ENCODE data around the gene NT5M.
"Not testable (repeated sequence)": the region's sequence is repeated elsewhere in the genome, so short reads cannot be mapped to it uniquely, and the experiment has no call there.

NT5M gene

DNA sequence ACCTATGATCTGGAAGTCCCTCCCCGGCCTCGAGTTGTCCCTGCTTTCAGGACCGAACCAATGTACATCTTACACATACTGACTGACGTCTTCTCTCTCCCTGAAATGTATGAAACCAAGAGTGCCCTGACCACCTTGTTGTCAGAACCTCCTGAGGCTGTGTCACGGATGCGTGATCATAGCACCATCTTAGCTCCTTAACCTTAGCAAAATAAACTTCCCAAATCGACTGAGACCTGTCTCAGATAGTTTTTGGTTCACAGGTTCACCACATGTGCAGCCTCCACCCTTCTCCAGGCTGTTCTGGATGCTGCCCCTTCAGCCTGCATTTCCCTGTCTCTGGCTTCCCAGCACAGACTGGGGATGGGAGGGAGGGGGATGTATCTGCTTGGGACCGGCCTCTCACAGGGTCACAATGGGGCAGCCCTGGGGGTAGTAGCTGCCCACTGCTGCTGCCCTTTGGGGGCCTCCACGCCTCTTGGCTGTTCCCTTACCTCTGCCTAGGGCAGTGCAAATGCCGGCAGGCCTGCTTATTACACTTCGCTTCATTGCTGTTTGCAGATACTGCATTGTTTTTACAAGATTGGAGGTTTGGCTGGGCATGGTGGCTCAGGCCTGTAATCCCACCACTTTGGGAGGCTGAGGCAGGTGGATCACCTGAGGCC, 69.8 kb downstream of the NT5M start:
- DNase-seq (ENCODE audit: low read depth in 1 of 2, low spot score in 1 of 2), result no peak

DNA sequence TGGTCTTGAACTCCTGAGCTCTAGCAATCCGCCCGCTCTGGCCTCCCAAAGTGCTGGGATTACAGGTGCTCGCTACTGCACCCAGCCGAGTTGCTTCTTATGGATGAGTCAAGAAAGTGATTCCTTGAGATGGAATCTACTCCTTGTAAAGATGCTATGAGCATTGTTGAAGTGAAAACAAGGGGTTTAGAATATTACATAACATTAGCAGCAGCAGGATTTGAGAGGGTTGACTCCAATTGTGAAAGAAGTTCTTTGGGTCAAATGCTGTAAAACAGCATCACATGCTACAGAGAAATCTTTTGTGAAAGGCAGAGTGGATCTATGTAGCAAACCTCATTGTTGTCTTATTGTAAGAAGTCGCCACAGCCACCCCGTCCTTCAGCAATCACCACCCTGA, 72.7 kb downstream of the NT5M start:
- DNase-seq (ENCODE audit: low read depth in 1 of 2, low spot score in 1 of 2), result no peak

DNA sequence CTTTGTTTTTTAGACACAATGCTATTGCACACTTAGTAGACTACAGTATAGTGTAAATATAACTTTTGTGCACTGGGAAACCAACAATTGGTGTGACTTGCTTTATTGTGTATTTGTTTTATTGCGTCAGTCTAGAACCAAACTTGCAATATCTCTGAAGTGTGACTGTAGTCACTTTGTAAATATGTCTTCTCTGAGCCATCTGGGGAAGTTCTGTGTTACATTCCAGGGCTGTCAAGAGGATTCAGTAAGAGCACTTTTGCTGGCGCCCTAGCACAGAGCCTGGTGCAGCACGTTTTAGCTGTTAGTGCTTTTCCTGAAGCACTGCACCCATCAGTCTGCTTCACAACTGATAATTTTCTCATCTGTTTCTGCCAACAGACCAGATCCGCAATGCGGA, 73.2 kb downstream of the NT5M start:
- DNase-seq (ENCODE audit: low read depth in 1 of 2, low spot score in 1 of 2), result no peak

DNA sequence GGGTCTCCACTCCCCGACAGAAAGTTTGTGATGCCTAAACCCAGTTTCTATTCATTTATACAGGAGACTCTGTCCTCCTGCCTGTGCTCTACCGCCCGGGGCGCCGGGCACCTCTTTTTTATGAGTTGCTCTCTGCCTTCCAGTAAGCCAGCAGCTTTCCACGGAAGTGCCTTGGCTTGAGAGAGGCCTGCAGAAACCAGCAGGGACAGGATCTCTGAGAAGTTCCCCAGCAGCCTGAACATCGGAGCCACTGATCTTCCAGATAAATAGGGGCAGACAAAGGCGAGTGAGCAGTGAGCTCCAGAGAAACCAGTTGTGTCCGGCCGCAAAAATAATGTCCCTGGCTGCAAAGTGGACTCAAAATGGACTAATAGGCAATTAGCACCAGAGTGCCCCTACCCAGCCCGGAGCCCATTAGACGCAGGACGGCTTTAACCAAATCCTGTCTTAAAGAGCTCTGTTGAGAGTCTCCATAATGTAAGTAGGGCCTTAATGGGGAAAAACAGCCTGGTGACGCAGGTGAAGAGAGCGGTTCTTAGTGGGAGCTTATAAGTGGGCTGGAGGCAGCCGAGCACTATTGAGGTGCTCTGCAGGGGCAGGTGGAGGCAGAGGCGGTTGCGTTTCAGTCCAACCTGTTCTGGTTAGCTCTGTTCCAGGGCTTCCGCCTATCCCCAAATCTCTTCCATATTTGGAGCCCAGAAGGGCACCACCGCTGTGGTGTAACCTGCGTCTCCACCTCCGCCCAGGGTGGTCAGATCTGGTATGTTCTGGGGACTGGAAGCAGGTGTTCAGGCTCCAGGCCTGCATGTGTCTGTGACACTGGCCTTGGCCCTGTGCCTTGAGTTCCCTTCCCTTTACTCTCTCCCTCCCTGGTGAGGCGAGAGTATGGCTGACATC, 74.1 kb downstream of the NT5M start:
- DNase-seq (ENCODE audit: low read depth in 1 of 2, low spot score in 1 of 2), result no peak

DNA sequence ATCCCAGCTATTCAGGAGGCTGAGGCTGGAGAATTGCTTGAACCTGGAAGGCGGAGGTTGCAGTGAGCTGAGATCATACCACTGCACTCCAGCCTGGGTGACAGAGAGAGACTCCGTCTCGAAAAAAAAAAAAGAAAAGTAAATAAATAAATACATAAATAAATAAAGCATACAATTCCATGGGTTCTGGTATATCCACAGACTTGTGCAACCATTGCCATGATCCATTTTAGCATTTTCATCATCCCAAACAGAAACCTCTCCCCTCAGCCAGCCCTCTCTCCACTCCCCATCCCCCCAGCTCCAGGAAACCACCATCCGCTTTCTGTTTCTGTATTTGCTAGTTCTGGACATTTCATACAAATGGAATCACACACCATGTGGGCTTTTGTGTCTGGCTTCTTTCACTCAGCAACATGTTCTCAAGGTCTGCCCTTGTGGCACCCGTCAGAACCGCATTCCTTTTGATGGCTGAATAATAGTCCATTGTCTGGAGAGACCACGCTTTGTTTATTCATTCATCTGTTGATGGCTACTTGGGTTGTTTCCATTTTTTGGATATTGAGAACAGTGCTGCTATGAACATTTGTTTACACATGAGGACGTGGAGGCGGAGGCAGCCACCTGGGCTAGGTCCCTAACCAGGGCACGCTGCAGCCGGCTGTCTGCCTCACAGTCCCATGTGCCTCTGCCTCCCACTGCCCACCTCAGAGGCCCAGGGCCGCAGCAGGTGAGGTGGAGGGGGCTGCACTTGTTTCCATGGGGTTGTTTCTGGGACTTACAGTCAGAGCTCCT, 76.2 kb downstream of the NT5M start:
- DNase-seq (ENCODE audit: low read depth in 1 of 2, low spot score in 1 of 2), result no peak

DNA sequence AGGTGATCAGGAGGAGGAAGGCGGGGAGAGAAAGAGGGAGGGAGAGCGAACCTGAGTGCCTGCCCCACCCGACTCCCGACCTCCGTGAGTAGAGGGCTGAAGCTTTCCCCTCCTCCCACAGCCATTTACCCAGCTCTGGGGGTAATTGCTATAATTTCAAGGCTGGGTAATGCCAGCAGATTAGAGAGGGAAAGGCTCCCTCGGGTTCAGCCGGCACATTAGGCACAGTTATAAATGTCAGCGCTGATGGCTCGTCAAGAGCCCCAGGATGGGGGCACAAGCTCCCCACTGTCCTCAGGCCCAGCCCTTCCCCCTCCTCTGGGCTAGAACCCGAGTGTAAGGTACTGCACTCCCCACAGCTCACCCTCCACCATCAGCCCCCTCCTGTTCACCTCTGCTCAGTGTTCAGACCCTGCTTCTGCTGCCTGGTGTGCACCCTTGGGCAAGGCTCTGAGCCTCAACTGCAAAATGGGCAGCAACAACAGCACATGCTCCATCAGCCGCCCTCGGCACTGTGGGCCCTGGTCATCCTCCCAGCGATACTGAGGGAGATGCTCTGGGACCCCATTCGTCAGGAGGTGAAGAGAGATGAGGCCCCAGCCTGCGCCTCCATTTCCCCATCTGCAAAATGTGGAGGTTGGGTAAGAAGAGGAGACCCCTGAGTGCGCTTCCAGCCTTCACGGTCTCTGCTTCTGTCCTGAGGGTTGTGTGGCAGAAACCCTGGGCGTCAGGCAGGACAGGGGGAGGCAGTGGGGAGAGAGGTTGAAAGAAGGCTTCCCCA, 77.2 kb downstream of the NT5M start:
- DNase-seq (ENCODE audit: low read depth in 1 of 2, low spot score in 1 of 2), result no peak

DNA sequence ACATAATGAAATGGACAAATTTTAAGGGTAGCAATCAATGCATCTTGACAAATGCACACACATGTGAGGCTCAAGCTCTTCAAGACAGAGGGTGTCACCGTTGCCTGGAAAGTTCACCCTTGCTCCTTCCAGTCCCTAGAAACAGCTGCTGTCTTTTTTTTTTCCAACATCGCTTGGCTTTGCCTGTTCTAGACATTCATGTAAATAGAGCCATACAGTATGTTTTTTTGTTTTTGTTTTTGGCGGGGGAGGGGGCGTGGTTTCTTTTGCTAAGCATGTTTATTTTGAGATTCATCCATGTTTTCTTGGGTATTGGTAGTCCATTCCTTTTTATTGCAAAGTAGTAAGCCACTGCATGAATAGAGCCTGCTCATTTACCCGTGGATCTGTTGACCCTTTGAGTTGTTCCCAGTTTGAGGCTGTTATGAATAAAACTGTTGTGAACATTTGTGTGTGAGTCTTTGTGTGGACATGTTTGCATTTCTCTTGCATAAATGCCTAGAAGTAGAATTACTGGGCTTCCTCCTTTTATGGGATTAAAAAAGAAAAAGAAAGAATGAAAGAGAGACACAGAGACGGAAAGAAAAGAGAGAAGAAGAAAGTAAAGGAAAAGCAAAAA, 78.4 kb downstream of the NT5M start:
- no peak for DNase-seq (ENCODE audit: low read depth in 1 of 2, low spot score in 1 of 2)

DNA sequence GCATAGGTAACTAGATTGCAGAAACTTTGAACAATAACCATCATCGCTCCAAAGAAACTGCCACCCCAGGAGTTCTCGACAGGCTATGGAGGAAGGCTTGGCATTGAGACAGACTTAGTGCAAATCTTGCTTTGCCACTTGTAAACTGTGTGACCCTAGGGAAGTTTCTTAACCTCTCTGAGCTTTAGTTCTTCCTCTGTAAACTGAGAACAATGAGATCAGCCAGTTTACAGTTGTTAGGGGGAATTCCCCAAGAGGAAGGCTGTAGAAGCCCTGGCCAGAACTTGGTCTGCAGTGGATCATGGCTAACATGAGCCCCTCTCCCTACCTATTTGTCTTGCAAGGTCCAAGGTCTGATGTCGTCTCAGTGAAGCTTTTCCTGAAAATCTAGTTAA, 78.9 kb downstream of the NT5M start:
- DNase-seq (ENCODE audit: low read depth in 1 of 2, low spot score in 1 of 2), result no peak

DNA sequence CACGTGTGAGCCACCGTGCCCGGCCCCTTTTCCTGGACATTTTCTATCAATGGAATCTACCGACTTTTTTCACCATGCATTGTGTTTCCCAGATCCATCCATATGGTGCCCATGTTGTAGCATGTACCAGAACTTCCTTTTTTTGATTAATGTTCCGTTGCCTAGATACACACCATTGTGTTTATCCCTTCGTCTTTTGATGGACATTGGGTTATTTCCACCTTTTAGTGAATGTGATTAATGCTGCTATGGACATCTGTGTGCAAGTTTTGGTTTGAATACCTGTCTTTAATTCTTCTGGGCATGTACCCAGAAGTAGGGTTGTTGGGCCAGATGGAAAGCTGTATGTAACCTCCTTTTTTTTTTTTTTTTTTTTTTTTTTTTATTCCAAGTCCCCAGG, 79.8 kb downstream of the NT5M start:
- DNase-seq (ENCODE audit: low read depth in 1 of 2, low spot score in 1 of 2), result no peak

DNA sequence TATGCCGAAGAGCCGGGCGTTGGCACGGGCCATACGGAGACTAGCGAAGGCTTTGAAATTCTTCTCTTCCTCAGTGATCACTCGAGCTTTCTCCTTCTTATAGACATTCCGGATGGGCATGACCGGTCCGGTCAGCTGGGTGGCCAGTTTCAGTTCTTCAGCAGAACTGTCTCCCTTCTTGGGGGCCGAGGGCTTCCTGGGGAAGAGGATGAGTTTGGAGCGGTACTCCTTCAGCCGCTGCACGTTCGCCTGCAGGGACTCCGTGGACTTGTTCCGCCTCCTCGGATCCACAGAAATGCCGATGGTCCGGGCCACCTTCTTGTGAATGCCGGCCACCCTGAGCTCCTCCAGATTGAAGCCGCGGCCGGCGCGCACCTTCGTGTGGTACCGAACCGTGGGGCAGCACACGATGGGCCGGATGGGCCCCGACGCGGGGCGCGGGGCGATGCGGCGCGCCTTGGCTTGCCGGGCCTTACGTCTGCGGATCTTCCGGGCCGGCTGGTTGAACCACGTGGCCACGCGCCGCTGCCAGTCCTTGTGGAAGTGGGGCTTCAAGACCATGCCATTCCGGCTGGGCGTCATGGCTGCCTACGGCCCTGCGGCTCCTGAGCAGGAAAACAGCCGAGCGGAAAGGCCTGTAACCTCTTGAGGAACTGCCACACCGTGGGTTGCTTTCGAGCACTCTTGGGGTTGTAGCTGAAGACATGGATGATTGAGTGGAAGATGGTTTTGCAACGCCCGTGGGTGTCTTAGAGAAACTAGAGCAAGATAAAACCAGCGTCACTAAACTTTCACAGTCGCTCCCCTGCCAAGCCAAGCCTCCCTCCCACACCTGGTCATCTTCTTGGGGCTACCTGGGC, 80.5 kb downstream of the NT5M start:
- DNase-seq (ENCODE audit: low read depth in 1 of 2, low spot score in 1 of 2), result not testable (repeated sequence)

DNA sequence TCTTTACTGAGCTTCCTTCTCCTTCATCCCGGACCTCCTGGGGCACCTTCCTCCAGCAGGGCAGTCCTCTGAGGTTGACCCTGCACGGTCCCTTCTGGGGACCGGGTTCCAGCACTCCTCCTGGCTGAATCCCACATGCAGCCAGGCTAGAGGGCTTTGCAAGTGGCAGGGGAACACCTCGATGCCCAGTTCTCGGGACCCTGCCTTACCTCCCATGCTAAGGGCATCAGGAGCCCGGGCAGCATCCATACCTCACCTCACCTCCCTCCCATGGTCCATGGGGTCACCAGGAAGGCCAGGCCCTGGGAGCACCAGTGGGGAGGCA, 81.1 kb downstream of the NT5M start:
- DNase-seq (ENCODE audit: low read depth in 1 of 2, low spot score in 1 of 2), result no peak

DNA sequence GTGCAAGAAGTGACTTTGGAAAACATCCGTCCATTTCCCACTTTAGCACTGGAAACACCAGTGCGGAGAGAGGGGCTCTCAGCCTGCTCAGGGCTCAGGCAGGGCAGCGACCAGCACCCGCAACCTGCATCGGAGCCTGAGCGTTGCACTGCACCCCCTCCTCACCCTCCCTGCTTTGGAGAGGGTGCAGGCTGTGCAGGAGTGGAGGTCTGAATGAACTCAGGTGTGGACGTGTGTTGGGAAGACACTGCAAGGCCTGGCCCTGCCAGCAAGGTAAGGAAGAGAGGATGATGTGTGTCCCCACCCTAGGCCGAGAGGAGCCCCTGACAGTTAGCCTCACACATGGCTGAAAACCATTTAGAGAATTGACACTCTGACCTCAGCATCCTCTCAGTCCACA, 81.8 kb downstream of the NT5M start:
- DNase-seq (ENCODE audit: low read depth in 1 of 2, low spot score in 1 of 2), result no peak

DNA sequence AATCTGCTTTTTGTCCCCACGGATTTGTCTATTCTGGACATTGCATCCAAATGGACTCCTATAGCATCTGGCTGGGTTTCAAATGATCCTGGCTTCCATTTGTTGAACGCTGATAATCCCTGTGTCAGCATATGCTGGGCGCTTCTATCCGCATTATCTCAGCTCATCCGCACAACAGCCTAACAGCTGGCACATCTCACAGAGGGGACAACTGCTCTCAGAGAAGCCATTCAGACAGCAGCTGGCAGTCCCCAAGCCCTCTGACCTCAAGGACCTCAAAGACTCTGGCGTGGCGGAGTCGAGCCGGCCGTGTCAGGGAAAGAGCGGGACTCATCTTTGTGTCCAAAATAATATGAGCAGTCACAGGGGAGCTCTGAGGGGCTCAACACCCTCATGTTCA, 82.3 kb downstream of the NT5M start:
- no peak for DNase-seq (ENCODE audit: low read depth in 1 of 2, low spot score in 1 of 2)

DNA sequence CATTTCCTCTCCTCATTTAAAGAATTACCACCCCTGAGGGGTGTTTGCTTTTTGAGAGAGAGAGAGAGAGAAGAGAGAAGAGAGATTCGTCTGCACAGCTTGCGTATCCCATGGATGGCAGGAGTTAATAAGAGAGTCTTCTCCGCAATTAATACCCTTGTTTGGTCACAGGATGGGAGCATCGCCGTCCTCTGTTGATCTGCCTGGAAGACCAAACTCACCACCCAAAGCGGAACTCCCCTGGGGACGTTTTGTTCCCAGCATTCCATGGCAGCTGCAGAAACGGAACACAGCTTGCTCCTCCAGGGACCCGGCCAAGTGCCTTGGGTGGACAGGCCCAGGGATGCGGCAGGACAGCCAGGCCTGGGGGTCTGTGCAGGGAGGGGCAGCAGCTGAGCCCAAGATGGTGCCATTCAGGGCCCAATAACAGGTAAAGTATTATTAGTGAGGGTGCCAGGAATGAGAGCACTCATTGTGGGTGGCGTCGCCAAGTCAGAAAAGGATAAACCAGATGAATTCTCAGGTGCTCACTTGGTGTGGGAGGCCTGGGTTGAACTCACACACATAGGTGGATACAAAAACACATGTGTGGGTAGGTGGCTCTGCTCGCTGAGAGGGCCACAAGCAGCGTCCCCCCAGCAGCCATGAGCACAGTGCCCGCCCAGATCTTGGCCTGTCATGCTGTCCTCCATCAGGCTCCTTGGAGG, 83.1 kb downstream of the NT5M start:
- DNase-seq (ENCODE audit: low read depth in 1 of 2, low spot score in 1 of 2), result no peak

DNA sequence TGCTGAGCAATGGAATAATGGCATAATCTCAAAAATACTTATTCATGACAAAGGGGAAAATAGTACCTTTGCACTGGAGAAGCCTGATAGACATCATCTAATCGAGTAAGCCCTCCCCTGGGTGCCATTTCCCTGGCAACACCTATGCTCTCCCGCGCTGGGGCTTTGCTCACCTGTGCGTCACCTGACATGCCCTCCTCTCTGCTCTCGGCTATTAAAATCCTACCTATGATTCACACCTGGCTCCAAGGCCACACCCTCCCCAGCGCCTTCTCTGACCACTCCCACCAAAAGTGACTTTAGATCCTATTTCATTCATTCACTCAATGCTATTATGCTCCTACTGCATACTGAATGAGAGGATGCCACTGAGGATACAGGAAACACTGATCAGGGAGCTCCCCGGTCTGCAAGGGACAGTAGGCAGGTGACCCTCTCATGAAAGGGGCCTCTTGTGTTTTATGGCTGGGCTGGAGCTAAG, 83.9 kb downstream of the NT5M start:
- no peak for DNase-seq (ENCODE audit: low read depth in 1 of 2, low spot score in 1 of 2)

DNA sequence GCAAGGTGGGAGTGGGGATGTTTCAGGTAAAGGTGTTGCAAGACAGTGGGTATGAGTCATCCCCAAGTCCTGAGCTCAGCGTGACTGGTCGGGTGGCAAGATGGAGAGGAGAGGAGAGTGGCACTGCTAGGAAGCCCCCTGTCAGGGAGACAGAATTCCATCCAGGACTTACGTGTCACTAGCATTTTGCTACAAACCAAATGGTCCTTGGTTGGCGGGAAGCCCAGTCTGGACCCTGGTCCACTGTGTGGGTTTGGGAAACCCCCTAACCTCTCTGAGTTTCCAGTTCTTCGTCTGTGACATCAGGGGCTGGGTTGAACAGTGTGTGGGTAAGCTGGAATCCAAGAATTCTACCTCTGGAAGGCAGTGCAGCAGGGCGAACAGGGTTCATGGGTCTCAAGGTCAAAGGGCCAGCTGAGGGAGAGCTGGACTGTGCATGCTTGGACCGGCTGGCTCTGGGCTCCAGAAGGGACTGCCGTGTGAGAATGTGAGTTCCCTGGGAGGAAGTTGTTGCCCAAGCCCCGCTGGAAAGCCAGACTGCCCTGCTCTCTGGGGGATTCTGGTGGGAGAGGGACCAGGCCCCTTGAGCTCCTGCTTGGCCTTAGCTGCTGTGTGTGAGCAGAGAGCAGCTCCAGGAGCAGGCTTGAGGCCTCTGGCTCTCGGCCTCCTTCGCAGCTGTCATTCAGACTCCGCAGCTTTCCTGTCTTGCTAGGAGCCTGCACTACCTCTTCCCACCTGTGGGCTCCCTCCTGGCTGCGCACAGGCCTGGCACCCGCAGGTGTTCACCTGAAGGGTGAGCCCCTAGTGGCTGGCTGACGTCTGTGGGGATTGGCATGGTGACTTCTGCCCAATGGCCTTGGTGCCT, 84.6 kb downstream of the NT5M start:
- DNase-seq (ENCODE audit: low read depth in 1 of 2, low spot score in 1 of 2), result no peak

DNA sequence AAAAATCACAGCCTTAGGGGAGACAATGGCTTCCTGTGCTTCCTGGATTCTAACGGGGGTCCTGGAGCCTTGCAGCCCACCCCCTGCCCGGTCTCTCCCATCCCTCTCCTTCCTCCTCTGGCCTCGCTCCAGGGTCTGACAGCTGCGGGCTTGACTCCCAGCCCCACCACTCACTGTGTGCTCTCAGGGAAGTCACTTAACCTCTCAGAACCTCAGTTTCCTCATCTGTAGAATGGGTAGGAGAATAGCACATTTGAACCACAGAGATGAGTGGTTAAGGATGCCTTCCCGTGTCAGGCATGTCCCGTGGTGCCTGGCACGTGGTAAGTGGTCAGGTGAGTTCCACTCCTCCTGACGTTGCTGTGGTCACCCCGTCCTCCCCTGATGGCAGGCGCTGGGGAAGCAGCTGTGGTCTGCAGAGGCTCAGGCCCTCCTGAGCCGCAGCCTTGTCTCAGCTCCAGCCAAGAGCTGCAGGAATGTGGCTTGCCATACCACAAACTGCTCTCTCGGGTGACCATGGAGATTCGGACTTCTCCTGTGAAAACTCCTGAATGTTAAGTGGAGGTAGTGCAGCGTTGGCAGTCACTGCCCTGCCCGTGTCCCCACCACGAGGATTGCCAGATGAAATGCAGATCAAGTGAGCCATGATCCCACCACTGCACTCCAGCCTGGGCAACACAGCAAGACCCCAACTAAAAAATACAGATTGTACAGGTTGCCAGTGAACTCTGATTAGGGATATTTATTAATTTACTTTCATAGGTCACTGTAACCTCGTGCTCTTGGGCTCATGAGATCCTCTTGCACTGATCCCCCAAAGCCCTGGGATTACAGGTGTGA, 85.7 kb downstream of the NT5M start:
- no peak for DNase-seq (ENCODE audit: low read depth in 1 of 2, low spot score in 1 of 2)

All from activated CD4-positive, alpha-beta T cell treated with anti-CD3 and anti-CD28 coated beads, Interleukin-2, amount 50 U/mL, for 24 hours (primary cell).